Skeletal muscle tissue (tissue), 4 donors: ENCODE results near the gene RNU7-1. TPM values are rescaled to one million over a fixed set of nuclear protein-coding genes. Genes with fewer than 3 reads are reported as not detected.
A peak's percentile ranks its signal among the peaks of the same experiment; 100 is the strongest.

ENCODE experiments used
- H3K27ac ChIP-seq: one replicate; pipeline ENCODE4 v1.7.0; 2013; ENCODE audit warnings: mild to moderate bottlenecking, low read depth, low read length, inconsistent platforms
- H3K27me3 ChIP-seq, 3 donors: one replicate each; pipeline ENCODE4 v1.7.0; 2013; ENCODE audit warnings: low read length in 3 of 3; ENCODE audit not compliant: control insufficient read depth in 3 of 3, insufficient read depth in 3 of 3
- H3K36me3 ChIP-seq, 3 donors: one replicate each; pipeline ENCODE4 v1.7.0; 2013; ENCODE audit warnings: low read length in 3 of 3; ENCODE audit not compliant: control insufficient read depth in 3 of 3, insufficient read depth in 3 of 3
- H3K4me1 ChIP-seq, 3 donors: one replicate each; pipeline ENCODE4 v1.7.0; 2013; ENCODE audit warnings: low read length in 3 of 3, mild to moderate bottlenecking in 3 of 3; ENCODE audit not compliant: control insufficient read depth in 3 of 3, insufficient read depth in 3 of 3
- H3K4me3 ChIP-seq, 3 donors: one replicate each; pipeline ENCODE4 v1.7.0; 2013; ENCODE audit warnings: low read length in 3 of 3
- H3K9ac ChIP-seq, 3 donors: one replicate each; pipeline ENCODE4 v1.7.0; 2013; ENCODE audit warnings: low read length in 3 of 3, mild to moderate bottlenecking in 3 of 3, moderate library complexity in 2 of 3, low read depth in 1 of 3
- H3K9me3 ChIP-seq, 3 donors: one replicate each; pipeline ENCODE4 v1.7.0; 2013; ENCODE audit warnings: low read length in 3 of 3; ENCODE audit not compliant: control insufficient read depth in 3 of 3
- total RNA-seq: library from RNA; depleted of rRNA; stranded (reverse); fragments of >200 nt; gene quantifications from one replicate; pipeline ENCODE4 v1.2.3, GENCODE V29; 2014
- donor health status: Osteomylitis.

RNU7-1 gene
- not detected for total RNA-seq

- peak within 1 kb of the TSS; percentile 98 for H3K27ac ChIP-seq
- H3K27me3 ChIP-seq = no peaks in the 10 kb centered on the region
- H3K9me3 ChIP-seq = no peaks in the 10 kb centered on the region
- H3K4me3 ChIP-seq = peak within 1 kb of the TSS; percentile 92 to 100 (median 96)
- H3K36me3 ChIP-seq = peaks cover 14 to 34% (median 25%) of the 10 kb centered on the region in 3 donors
- H3K4me1 ChIP-seq = peaks cover 30 to 54% (median 34%) of the 10 kb centered on the region in 3 donors
- peak within 1 kb of the TSS; percentile 98 to 100 (median 99) for H3K9ac ChIP-seq
Measured at GRCh38 chr12:6943722-6944380, at the start of gene RNU7-1, which contains the start of gene C12orf57. TSS of gene RNU7-1 (plus strand) at chr12:6943816. TSS of gene C12orf57 (plus strand) at chr12:6944022. CDS start at chr12:6944122, 100 bp downstream.

DNA sequence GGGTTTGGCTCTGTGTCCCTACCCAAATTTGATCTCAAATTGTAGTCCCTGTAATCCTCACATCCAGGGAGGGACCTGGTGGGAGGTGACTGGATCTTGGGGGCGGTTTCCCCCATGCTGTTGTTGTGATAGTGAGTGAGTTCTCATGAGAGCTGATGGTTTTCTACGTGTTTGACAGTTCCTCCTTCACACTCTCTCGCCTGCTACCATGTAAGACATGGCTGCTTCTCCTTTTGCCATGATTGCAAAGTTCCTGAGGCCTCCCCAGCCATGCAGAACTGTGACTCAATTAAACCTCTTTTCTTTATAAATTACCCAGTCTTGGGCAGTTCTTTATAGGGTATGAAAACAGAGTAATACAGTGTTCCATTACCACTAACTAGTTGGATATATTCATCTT lies 49.3 kb upstream of the RNU7-1 start:
- H3K27ac ChIP-seq = no peak overlapping the region
- peaks cover 9 to 13% (median 11%) of the 10 kb centered on the region in 3 donors for H3K4me1 ChIP-seq
- H3K27me3 ChIP-seq = no peaks in the 10 kb centered on the region
- H3K4me3 ChIP-seq = no peak overlapping the region
- H3K9me3 ChIP-seq = no peaks in the 10 kb centered on the region
- no peak overlapping the region for H3K9ac ChIP-seq
- H3K36me3 ChIP-seq = no peaks in the 10 kb centered on the region

- Histone ChIP-seq H3K27me3 (no peaks in the 10 kb centered on the region), H3K9ac (no peak overlapping the region), H3K27ac (no peak overlapping the region), H3K4me3 (no peak overlapping the region), H3K9me3 (no peaks in the 10 kb centered on the region), H3K4me1 (no peaks in the 10 kb centered on the region), H3K36me3 (no peaks in the 10 kb centered on the region)
Measured at GRCh38 chr12:6896846-6897435, 46.7 kb upstream of the RNU7-1 start.

DNA sequence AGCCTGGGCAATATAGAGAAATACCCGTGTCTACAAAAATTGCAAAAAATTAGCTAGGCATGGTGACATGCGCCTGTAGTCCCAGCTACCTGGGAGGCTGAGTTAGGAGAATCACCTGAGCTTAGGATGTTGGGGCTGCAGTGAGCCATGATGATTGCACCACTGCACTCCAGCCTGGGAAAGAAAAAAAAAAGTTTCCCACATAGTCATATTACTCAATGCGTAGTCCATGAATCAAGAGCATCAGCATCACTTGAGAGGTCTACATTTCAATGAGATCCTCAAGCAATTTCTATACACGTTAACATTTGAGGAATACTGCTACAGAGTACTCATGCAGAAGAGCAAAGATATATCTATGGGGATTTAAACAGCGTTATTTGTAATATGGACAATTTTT lies 44.2 kb upstream of the RNU7-1 start:
- H3K27me3 ChIP-seq = no peaks in the 10 kb centered on the region
- H3K4me1 ChIP-seq = peaks cover 4 to 7% (median 4%) of the 10 kb centered on the region in 3 donors
- H3K27ac ChIP-seq = no peak overlapping the region
- no peak overlapping the region for H3K9ac ChIP-seq
- no peaks in the 10 kb centered on the region for H3K9me3 ChIP-seq
- no peak overlapping the region for H3K4me3 ChIP-seq
- H3K36me3 ChIP-seq = no peaks in the 10 kb centered on the region

DNA sequence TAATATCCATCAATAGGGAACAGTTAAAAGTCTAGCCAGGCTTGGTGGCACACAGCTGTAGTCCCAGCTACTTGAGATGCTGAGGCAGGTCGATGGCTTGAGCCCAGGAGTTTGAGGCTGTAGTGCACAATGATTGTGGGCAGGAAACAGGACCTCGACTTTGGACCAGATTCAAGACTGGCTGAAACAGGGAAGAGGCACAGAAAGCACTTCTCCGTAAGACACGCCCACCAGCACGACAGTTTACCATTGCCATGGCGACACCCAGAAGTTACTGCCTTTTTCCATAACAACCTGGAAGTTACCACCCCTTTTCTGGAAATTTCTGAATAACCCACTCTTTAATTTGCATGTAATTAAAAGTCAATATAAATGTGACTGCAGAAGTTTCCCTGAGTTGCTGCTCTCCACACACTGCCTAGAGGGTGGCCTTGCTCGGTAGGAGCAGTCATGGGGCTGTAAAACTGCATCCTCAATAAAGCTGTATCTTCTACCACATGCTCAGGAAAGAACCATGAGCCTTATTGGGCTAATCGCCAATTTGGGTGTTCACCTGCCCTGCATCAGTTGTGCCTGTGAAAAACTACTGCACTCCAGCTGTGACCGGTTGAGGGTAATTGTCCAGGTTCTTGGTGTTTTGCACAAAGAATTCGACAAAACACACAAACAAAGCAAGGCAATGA lies 43.6 kb upstream of the RNU7-1 start:
- no peaks in the 10 kb centered on the region for H3K36me3 ChIP-seq
- H3K4me1 ChIP-seq = peaks cover 8 to 11% (median 8%) of the 10 kb centered on the region in 3 donors
- peak overlapping the region; percentile 23 for H3K27ac ChIP-seq
- H3K4me3 ChIP-seq = no peak overlapping the region
- no peak overlapping the region for H3K9ac ChIP-seq
- H3K9me3 ChIP-seq = no peaks in the 10 kb centered on the region
- H3K27me3 ChIP-seq = no peaks in the 10 kb centered on the region

DNA sequence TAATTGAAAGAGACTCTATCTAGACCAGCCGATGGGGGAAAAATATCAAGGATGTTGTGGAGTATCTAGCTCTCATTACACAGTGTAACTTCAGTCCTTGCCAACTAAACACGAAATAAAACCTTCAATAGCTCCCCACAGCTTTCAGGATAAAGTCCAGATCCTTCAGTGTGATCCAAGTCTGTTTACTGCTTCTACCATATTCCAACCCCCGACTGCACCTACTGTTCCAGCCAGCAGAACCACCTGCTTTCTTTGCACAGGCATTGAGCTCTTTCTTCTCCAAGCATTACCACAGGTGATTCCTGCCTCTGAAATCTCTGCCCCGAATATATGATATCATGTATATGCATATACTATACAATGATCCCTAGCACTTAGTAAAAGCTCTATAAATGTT lies 41.2 kb upstream of the RNU7-1 start:
- peaks cover 11 to 18% (median 12%) of the 10 kb centered on the region in 3 donors for H3K4me1 ChIP-seq
- H3K27ac ChIP-seq = no peak overlapping the region
- no peak overlapping the region for H3K4me3 ChIP-seq
- H3K9ac ChIP-seq = no peak overlapping the region
- H3K9me3 ChIP-seq = no peaks in the 10 kb centered on the region
- H3K27me3 ChIP-seq = no peaks in the 10 kb centered on the region
- H3K36me3 ChIP-seq = peaks cover 0 to 14% (median 7%) of the 10 kb centered on the region in 3 donors

DNA sequence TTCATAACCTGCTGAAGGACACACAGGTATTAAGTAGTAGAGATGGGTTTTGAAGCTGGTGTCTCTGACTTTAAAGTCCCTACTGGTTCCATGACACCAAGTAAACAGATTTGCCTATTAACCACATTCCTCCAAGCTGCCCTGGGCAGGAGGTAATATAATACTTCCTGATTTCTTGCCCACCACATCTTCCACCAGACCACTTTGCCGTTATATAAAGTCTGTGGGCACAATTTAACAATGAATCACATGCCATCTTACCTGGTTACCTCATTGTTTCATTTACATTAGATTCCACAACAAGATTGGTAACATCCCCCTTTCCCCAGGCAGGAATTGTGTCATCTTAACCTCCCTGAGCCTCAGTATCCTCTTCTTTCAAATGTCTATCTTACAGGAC lies 39.9 kb upstream of the RNU7-1 start:
- H3K27me3 ChIP-seq = no peaks in the 10 kb centered on the region
- H3K9me3 ChIP-seq = no peaks in the 10 kb centered on the region
- peaks cover 11 to 18% (median 12%) of the 10 kb centered on the region in 3 donors for H3K4me1 ChIP-seq
- H3K4me3 ChIP-seq = no peak overlapping the region
- no peak overlapping the region for H3K9ac ChIP-seq
- H3K36me3 ChIP-seq = peaks cover 0 to 16% (median 8%) of the 10 kb centered on the region in 3 donors
- no peak overlapping the region for H3K27ac ChIP-seq

DNA sequence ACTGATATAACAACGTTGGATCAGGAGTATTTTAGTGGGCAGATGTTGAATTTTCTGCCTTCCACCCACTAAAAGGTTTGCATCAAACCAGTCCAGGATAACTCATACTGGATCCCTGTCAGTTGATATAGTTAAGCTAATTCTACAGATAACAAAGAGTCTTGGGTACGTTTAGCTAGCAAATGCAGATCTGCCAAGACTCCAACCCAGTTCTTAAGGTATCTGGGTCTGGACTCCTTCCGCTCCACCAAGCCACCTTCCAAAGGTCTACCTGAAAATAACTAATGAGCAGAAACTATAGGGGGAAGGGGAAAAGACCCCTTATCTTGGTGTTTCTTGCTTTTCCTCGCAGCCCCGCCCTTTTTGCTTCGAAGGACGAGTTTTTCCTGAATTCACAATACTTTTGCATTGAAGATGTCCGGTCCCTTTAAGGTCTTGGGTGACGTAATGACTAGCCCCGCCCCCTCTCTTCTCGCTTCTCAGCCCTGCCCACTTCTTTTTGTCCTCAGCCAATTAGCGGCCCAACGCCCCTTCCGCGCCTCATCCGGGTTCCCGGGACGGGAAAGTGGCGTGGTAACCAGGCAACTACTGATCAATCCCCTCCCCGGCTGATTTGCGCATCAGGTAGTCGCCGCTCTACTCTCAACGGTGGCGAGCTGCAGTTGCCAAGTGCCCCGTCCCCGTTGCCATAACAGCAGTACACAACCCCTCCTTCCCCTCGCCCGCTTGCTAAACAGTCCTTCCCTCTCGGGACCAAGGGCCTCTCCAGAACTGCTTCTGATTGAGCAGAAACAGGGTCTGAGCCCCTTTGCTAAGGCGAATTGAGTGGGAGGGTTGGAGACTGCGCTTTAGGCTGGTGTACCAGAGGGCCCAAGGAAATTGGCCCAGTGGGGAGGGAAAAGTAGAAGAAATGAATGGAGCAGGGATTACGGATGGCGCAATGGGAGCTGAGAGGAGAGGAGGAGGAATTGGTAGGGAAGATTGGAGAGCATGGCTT lies 39.0 kb upstream of the RNU7-1 start, which contains the start of gene LRRC23:
Gene LRRC23, plus strand, starts transcription at position 543 of the 997 bp plus-strand sequence. CDS start 812 bp downstream, outside the sequence.
- no peaks in the 10 kb centered on the region for H3K9me3 ChIP-seq
- H3K27me3 ChIP-seq = no peaks in the 10 kb centered on the region
- H3K27ac ChIP-seq = peak within 1 kb of the TSS; percentile 87
- peak within 1 kb of the TSS; percentile 95 to 98 (median 98) for H3K4me3 ChIP-seq
- peaks cover 0 to 16% (median 8%) of the 10 kb centered on the region in 3 donors for H3K36me3 ChIP-seq
- peak within 1 kb of the TSS; percentile 88 to 91 (median 90) for H3K9ac ChIP-seq
- peaks cover 11 to 18% (median 12%) of the 10 kb centered on the region in 3 donors for H3K4me1 ChIP-seq

DNA sequence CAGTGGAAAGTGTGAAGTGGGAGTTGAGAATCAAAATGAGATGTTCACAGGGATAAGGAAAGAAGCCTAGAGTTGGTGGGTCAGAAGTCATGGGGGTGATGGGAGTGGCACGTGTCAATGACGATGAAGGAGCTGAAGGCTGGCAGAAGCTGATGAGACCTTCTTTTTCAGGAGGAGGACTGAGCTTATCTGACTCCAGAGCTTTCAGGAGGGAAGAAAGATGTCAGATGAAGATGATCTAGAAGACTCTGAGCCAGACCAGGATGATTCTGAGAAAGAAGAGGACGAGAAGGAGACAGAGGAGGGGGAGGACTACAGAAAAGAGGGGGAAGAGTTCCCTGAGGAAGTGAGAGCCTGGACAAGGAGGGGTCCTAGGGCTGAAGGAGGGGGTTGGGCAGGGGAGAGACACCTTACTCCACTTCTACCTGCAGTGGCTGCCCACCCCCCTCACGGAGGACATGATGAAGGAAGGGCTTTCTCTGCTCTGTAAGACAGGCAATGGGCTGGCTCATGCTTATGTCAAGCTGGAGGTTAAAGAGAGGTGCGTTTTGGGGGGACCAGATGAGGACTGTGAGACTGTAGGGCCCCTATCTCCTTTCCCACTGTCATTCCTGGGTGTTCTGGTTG lies 38.1 kb upstream of the RNU7-1 start:
- Histone ChIP-seq H3K9me3 (no peaks in the 10 kb centered on the region), H3K9ac (peak overlapping the region; percentile 88 to 91 (median 90)), H3K27me3 (no peaks in the 10 kb centered on the region), H3K4me3 (peak overlapping the region; percentile 95 to 98 (median 98)), H3K36me3 (peaks cover 0 to 16% (median 8%) of the 10 kb centered on the region in 3 donors), H3K4me1 (peaks cover 11 to 18% (median 12%) of the 10 kb centered on the region in 3 donors), H3K27ac (peak overlapping the region; percentile 87)
